HG03565 (cell line): ENCODE data around the gene CCL14.
"Not testable (repeated sequence)": the region's sequence is repeated elsewhere in the genome, so short reads cannot be mapped to it uniquely, and the experiment has no call there.

Experiments
- ATAC-seq: cut with Tn5 transposase; IDR thresholded peaks from one replicate; pipeline ENCODE4 v1.9.1; 2021; ENCODE audit warnings: mild to moderate bottlenecking, moderate library complexity; ENCODE audit not compliant: unreplicated experiment

CCL14 gene

DNA sequence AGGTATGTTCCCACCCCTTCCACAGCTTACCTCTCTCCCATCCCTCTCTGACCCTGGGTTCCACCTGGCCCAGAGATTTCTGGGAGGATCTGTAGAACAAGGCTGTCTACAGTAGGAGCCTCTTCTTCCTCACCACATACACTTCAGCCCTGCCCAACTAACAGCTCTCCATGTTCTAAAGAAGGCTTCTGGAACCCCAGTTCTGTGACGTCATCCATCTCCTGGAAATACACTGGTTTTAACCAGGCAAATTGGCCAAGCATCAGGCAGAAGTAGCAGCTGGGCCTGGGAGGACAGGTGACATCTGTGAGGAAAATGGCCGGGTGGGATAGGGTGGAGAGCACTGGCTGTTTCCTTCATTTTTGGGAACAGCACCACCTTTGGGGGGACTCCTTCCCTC, 43.0 kb downstream of the CCL14 start, which contains the start of gene LYZL6:
Gene LYZL6, minus strand, starts transcription at position 177 of the 400 bp plus-strand sequence. CDS start 4,357 bp downstream, outside the sequence.
- no peak for ATAC-seq

DNA sequence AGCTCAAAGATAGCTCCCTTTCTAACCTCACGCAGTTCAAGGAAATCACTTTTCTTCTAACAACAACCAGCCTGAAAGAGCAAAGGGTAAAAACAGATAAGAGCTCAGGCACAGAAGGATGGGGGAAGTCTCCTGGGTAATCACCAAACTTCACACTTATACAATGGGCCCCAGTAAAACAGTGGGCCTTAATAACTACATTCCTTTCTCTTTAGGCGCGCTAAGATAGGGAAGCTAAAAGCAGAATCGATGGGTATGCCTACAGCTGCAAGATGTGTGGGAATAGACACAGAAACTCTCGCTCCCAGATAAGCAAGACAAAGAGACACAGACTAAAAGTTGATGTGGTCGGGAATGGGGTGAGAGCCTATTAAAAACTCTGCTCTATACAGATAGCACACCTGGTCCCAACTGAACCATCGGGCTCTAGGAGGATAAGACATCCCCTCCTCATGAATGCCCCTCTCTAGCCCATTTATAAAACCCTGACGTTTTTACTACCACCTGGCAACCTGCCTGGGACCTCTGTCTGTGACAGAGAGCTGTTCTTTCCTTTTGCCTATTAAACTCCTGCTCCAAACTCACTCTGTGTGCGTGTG, 43.8 kb downstream of the CCL14 start:
- ATAC-seq, result no peak

DNA sequence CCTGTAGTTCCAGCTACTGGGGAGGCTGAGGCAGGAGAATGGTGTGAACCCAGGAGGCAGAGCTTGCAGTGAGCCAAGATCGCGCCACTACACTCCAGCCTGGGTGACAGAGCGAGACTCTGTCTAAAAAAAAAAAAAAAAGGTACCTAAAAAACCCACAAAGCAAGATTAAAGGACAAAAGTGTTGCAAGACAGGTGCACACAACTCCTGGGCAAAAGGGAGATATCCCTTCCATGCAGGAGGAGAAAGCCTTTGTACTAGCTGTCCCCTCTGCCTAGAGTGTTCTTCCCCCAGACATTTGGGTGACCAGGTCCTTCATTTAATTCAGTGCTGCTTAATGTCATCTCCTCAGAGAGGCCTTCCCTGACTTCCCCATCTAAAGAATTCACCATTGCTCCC, 48.0 kb downstream of the CCL14 start:
- not testable (repeated sequence) for ATAC-seq

- no peak for ATAC-seq
These were observed 50.5 kb downstream of the CCL14 start for GRCh38 chr17:35936063-35936462.

DNA sequence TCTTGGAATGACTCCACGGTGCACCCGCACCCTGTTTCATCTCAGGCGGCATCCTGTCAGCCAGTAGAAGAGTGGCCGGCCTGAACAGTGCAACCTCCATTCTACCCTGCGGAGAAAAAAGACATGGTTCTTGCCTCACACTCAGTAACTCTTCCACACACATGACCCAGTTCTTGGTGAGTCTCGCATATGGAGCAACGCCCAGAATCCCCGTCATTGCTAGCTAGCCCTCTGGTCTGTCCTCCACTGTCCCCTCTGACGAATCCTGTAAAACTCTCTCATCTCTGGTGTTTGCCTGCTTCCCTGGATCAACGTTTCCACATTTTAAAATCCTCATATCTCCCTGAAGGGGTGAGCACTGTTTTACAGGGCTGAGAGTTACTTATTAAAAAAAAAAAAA, 51.8 kb downstream of the CCL14 start:
- ATAC-seq, result no peak
